HepG2 (cell line): Measurements from ENCODE around the gene ZNF106. TPM values are rescaled to one million over a fixed set of nuclear protein-coding genes. Genes with fewer than 3 reads are reported as not detected.

Experiments
- ASH2L ChIP-seq: fragments of 300-600, 200-600 bp; sonication (generic); IDR thresholded peaks from 2 replicates; pipeline ENCODE4 v1.7.0; 2017; ENCODE audit warnings: low read depth, mild to moderate bottlenecking, moderate library complexity, mixed read lengths, low read length; ENCODE audit not compliant: insufficient read length
- CBX2 ChIP-seq, 2 experiments: fragments of 200-600 bp in 1 of 2; sonication (generic); formaldehyde crosslinking in 1 of 2; IDR thresholded peaks; 2 replicates each; pipeline versions ENCODE4 v1.7.0 to v1.8.1; 2018 to 2022; ENCODE audit warnings: low read depth in 2 of 2, low read length in 1 of 2, mild to moderate bottlenecking in 1 of 2, missing genetic modification reagents in 1 of 2
- CC2D1A ChIP-seq: sonication (generic); formaldehyde crosslinking; IDR thresholded peaks from 2 replicates; pipeline ENCODE4 v1.8.1; 2023; ENCODE audit warnings: mild to moderate bottlenecking, missing genetic modification reagents
- CCAR2 ChIP-seq: fragments of 200-400 bp; formaldehyde crosslinking; optimal IDR thresholded peaks from 2 replicates; pipeline ENCODE3; 2018; ENCODE audit warnings: low read depth, mild to moderate bottlenecking, low read length, moderate library complexity
- CHD4 ChIP-seq: fragments of 200-600 bp; sonication (generic); IDR thresholded peaks from 2 replicates; pipeline ENCODE4 v1.7.0; 2017; ENCODE audit warnings: mild to moderate bottlenecking, low read length, borderline replicate concordance
- ELF3 ChIP-seq: IDR thresholded peaks from 2 replicates; pipeline ENCODE4 v1.6.1; 2016; ENCODE audit warnings: missing genetic modification reagents, missing compliant biosample characterization
- HMG20B ChIP-seq: conservative IDR thresholded peaks from 2 replicates; pipeline ENCODE4 v1.6.1; 2016; ENCODE audit warnings: missing genetic modification reagents, missing compliant biosample characterization
- HNF1A ChIP-seq, 2 experiments: sonication (generic) in 1 of 2; formaldehyde crosslinking in 1 of 2; IDR thresholded peaks; 2 replicates each; pipeline versions ENCODE4 v1.4.0 to v1.6.1; 2016 to 2020; ENCODE audit warnings: borderline replicate concordance in 1 of 2, low read depth in 1 of 2, mild to moderate bottlenecking in 1 of 2, missing genetic modification reagents in 1 of 2
- MYPOP ChIP-seq: sonication (generic); formaldehyde crosslinking; IDR thresholded peaks from 2 replicates; pipeline ENCODE4 v1.8.1; 2023; ENCODE audit warnings: mild to moderate bottlenecking, moderate library complexity, missing genetic modification reagents
- RXRA ChIP-seq: sonication (generic); formaldehyde crosslinking; IDR thresholded peaks from 2 replicates; pipeline ENCODE4 v1.5.1; 2020; ENCODE audit warnings: missing genetic modification reagents
- SMYD3 ChIP-seq: sonication (generic); formaldehyde crosslinking; IDR thresholded peaks from 2 replicates; pipeline ENCODE4 v1.8.1; 2023; ENCODE audit warnings: mild to moderate bottlenecking, missing genetic modification reagents
- TBX2 ChIP-seq: sonication (generic); formaldehyde crosslinking; IDR thresholded peaks from 2 replicates; pipeline ENCODE4 v1.5.0; 2020; ENCODE audit warnings: missing genetic modification reagents, mild to moderate bottlenecking, borderline replicate concordance
- ZBTB8A ChIP-seq: sonication (generic); formaldehyde crosslinking; IDR thresholded peaks from 2 replicates; pipeline ENCODE4 v1.4.0; 2020; ENCODE audit warnings: mild to moderate bottlenecking, low read depth, missing genetic modification reagents, borderline replicate concordance
- ZFP36L1 ChIP-seq: sonication (generic); formaldehyde crosslinking; IDR thresholded peaks from 2 replicates; pipeline ENCODE4 v1.8.0; 2022; ENCODE audit warnings: mild to moderate bottlenecking, missing genetic modification reagents, moderate library complexity
- ZNF232 ChIP-seq: sonication (generic); formaldehyde crosslinking; IDR thresholded peaks from 2 replicates; pipeline ENCODE4 v1.4.0; 2020; ENCODE audit warnings: missing genetic modification reagents, borderline replicate concordance
- ZNF253 ChIP-seq: sonication (generic); formaldehyde crosslinking; IDR thresholded peaks from 2 replicates; pipeline ENCODE4 v1.8.0; 2022; ENCODE audit warnings: mild to moderate bottlenecking, missing genetic modification reagents, borderline replicate concordance
- ZNF34 ChIP-seq: sonication (generic); formaldehyde crosslinking; IDR thresholded peaks from 2 replicates; pipeline ENCODE4 v1.4.0; 2020; ENCODE audit warnings: mild to moderate bottlenecking, missing genetic modification reagents, borderline replicate concordance
- ZNF484 ChIP-seq: sonication (generic); formaldehyde crosslinking; IDR thresholded peaks from 2 replicates; pipeline ENCODE4 v1.5.1; 2020; ENCODE audit warnings: mild to moderate bottlenecking, low read depth, missing genetic modification reagents, borderline replicate concordance
- ZNF570 ChIP-seq: sonication (generic); formaldehyde crosslinking; IDR thresholded peaks from 2 replicates; pipeline ENCODE4 v1.4.0; 2020; ENCODE audit warnings: mild to moderate bottlenecking, missing genetic modification reagents, borderline replicate concordance
- ZNF800 ChIP-seq: sonication (generic); formaldehyde crosslinking; IDR thresholded peaks from 2 replicates; pipeline ENCODE4 v1.4.0; 2020; ENCODE audit warnings: missing genetic modification reagents
- ZNF850 ChIP-seq: sonication (generic); formaldehyde crosslinking; conservative IDR thresholded peaks from 2 replicates; pipeline ENCODE4 v1.9.0; 2021; ENCODE audit warnings: mild to moderate bottlenecking, missing genetic modification reagents
- ZZZ3 ChIP-seq: sonication (generic); formaldehyde crosslinking; IDR thresholded peaks from 2 replicates; pipeline ENCODE4 v1.4.0; 2020; ENCODE audit warnings: missing genetic modification reagents, mild to moderate bottlenecking, borderline replicate concordance
- polyA plus RNA-seq, 8 experiments: library from polyadenylated mRNA; depleted of rRNA in 3 of 8; stranded (reverse) in 7 of 8; unstranded in 1 of 8; fragments of >200 nt; fragmentation: Illumina TruSeq in 4 of 8; extraction: Trizol in 4 of 8; gene quantifications; 2 replicates each; pipeline versions ENCODE4 v1.2.1 to v1.2.3, GENCODE V29; 2011 to 2016; ENCODE audit warnings: low read depth in 4 of 8, missing spikeins in 1 of 8, mixed read lengths in 1 of 8; ENCODE audit not compliant: insufficient read depth in 1 of 8
- total RNA-seq, 5 experiments: library from RNA; depleted of rRNA; stranded (reverse); fragments of >200 nt; fragmentation: Illumina TruSeq; extraction: Trizol; gene quantifications; 2 replicates each; pipeline ENCODE4 v1.2.3, GENCODE V29; 2016; ENCODE audit warnings: low read depth in 1 of 5

The ZNF106 gene
- total and polyA plus RNA-seq, 2 of the 13 experiments (the other 11 are each of a cell fraction or from before 2014, with no cell fraction given) = 12.5 to 35.1 TPM

- TF ChIP-seq HMG20B (CRISPR knock-in tag) (peak; percentile 83), CHD4 (no peak), CBX2 (IDR thresholded peaks at IDR 0.05; ENCODE audit: low read depth, low read length) (no peak), CBX2 (CRISPR knock-in tag; IDR thresholded peaks at IDR 0.05; ENCODE audit: low read depth) (no peak), ASH2L (peak; percentile 94), ZNF232 (no peak), ZNF800 (CRISPR knock-in tag) (0 out of 2 replicates have a peak, but pooled peaks have one; percentile 18), RXRA (CRISPR knock-in tag) (peak; percentile 97), ZNF484 (no peak), ELF3 (CRISPR knock-in tag) (peak; percentile 71), ZBTB8A (CRISPR knock-in tag) (no peak), TBX2 (peak; percentile 92), HNF1A (IDR thresholded peaks at IDR 0.05; ENCODE audit: low read depth) (no peak), HNF1A (CRISPR knock-in tag; IDR thresholded peaks at IDR 0.05; ENCODE audit: borderline replicate concordance) (peak; percentile 86; the same call in 1 of the 2 replicates), MYPOP (CRISPR knock-in tag) (no peak), ZNF253 (CRISPR knock-in tag) (no peak), CCAR2 (no peak), ZNF850 (CRISPR knock-in tag) (no peak), CC2D1A (CRISPR knock-in tag) (no peak), SMYD3 (no peak), ZNF570 (CRISPR knock-in tag) (no peak), ZFP36L1 (CRISPR knock-in tag) (no peak; the same call in 1 of the 2 replicates), ZZZ3 (CRISPR knock-in tag) (peak; percentile 80), ZNF34 (CRISPR knock-in tag) (no peak)
Measured at GRCh38 chr15:42392309-42393024, 98.5 kb downstream of the ZNF106 start (continued).
